IMR-90 (cell line): ENCODE measurements around the gene PDGFD. TPM values are rescaled to one million over a fixed set of nuclear protein-coding genes. Genes with fewer than 3 reads are reported as not detected.

Source experiments
- ATAC-seq: fragments of 200-7000 bp; cut with Tn5 transposase; 2 replicates; pipeline ENCODE4 v1.9.1; 2020; ENCODE audit warnings: low read depth, mild to moderate bottlenecking, moderate library complexity
- BruUV-seq: library from RNA; stranded (reverse); fragments of 400-500 nt; replicated peaks from 2 replicates; lab custom pipeline; 2021; lab: Mats Ljungman, UMichigan
- CTCF ChIA-PET: fragments of 300-600 bp; formaldehyde crosslinking; extraction: SDS; loops from one replicate; lab custom pipeline; 2021; ENCODE audit warnings: antibody characterized with exemption; lab: Yijun Ruan, JAX
- POLR2A ChIA-PET: fragments of 300-600 bp; sonication (Branson Sonifier 250); formaldehyde crosslinking; loops from one replicate; lab custom pipeline; 2022; ENCODE audit warnings: antibody characterized with exemption; ENCODE audit not compliant: unreplicated experiment; lab: Charles Lee
- DNase-seq: peaks from one replicate; pipeline ENCODE4 v3.0.0; 2013
- H2AFZ ChIP-seq: replicated peaks from 2 replicates; pipeline ENCODE3; 2013; ENCODE audit warnings: low read length, mild to moderate bottlenecking; ENCODE audit not compliant: poor library complexity
- H2AK5ac ChIP-seq: 2 replicates; pipeline ENCODE4 v1.6.1; 2013; ENCODE audit warnings: low read depth, low read length, inconsistent platforms
- H2AK9ac ChIP-seq: replicated peaks from 2 replicates; pipeline ENCODE3; 2013; ENCODE audit warnings: mild to moderate bottlenecking, low read depth, low read length, moderate library complexity; ENCODE audit not compliant: poor library complexity
- H2BK120ac ChIP-seq: 2 replicates; pipeline ENCODE4 v1.6.1; 2013; ENCODE audit warnings: low read depth, low read length, inconsistent platforms
- H2BK15ac ChIP-seq: 3 replicates; pipeline ENCODE4 v1.6.1; 2013; ENCODE audit warnings: low read depth, low read length, inconsistent platforms
- H2BK20ac ChIP-seq: 2 replicates; pipeline ENCODE4 v1.6.1; 2013; ENCODE audit warnings: low read depth, mild to moderate bottlenecking, inconsistent platforms, low read length, moderate library complexity
- H2BK5ac ChIP-seq: 2 replicates; pipeline ENCODE4 v1.6.1; 2013; ENCODE audit warnings: mild to moderate bottlenecking, low read depth, low read length, inconsistent platforms; ENCODE audit not compliant: poor library complexity, severe bottlenecking
- H3K14ac ChIP-seq: replicated peaks from 2 replicates; pipeline ENCODE4 v1.6.1; 2013; ENCODE audit warnings: low read depth, low read length, inconsistent platforms
- H3K18ac ChIP-seq: 2 replicates; pipeline ENCODE4 v1.6.1; 2013; ENCODE audit warnings: low read depth, low read length, control low read depth
- H3K23ac ChIP-seq: 2 replicates; pipeline ENCODE4 v1.6.1; 2013; ENCODE audit warnings: low read depth, low read length, inconsistent platforms
- H3K27ac ChIP-seq: 2 replicates; pipeline ENCODE4 v1.5.1; 2013; ENCODE audit warnings: mild to moderate bottlenecking, control low read depth, low read length; ENCODE audit not compliant: insufficient read depth
- H3K27me3 ChIP-seq: 2 replicates; pipeline ENCODE4 v1.6.1; 2013; ENCODE audit warnings: low read length; ENCODE audit not compliant: control insufficient read depth, insufficient read depth
- H3K36me3 ChIP-seq: 2 replicates; pipeline ENCODE4 v1.6.1; 2013; ENCODE audit warnings: low read length, mixed read lengths; ENCODE audit not compliant: control insufficient read depth, insufficient read depth
- H3K4ac ChIP-seq: 2 replicates; pipeline ENCODE4 v1.6.1; 2013; ENCODE audit warnings: low read depth, low read length, inconsistent platforms
- H3K4me1 ChIP-seq: 2 replicates; pipeline ENCODE4 v1.6.1; 2013; ENCODE audit warnings: low read length, mixed read lengths; ENCODE audit not compliant: control insufficient read depth, insufficient read depth
- H3K4me2 ChIP-seq: 2 replicates; pipeline ENCODE4 v1.6.1; 2013; ENCODE audit warnings: low read depth, mild to moderate bottlenecking, control low read depth, low read length, moderate library complexity
- H3K4me3 ChIP-seq: 2 replicates; pipeline ENCODE4 v1.5.1; 2013; ENCODE audit warnings: low read depth, mild to moderate bottlenecking, control low read depth, low read length, moderate library complexity; ENCODE audit not compliant: insufficient read depth
- H3K56ac ChIP-seq: 2 replicates; pipeline ENCODE4 v1.6.1; 2013; ENCODE audit warnings: low read length, inconsistent platforms; ENCODE audit not compliant: insufficient read depth; ENCODE audit errors: extremely low read depth
- H3K79me1 ChIP-seq, 2 experiments: 2 replicates each; pipeline ENCODE4 v1.6.1; 2013; ENCODE audit warnings: low read length in 2 of 2, inconsistent platforms in 1 of 2, low read depth in 1 of 2
- H3K9ac ChIP-seq: 2 replicates; pipeline ENCODE4 v1.6.1; 2013; ENCODE audit warnings: low read depth, low read length, control low read depth
- H3K9me1 ChIP-seq: 2 replicates; pipeline ENCODE4 v1.6.1; 2013; ENCODE audit warnings: low read length, inconsistent platforms; ENCODE audit not compliant: insufficient read depth
- H3K9me3 ChIP-seq: 2 replicates; pipeline ENCODE4 v1.6.1; 2013; ENCODE audit warnings: low read length; ENCODE audit not compliant: control insufficient read depth, insufficient read depth
- H4K20me1 ChIP-seq: 2 replicates; pipeline ENCODE4 v1.6.1; 2013; ENCODE audit warnings: low read length, inconsistent platforms; ENCODE audit not compliant: insufficient read depth
- H4K5ac ChIP-seq: 2 replicates; pipeline ENCODE4 v1.6.1; 2013; ENCODE audit warnings: mild to moderate bottlenecking, low read depth, low read length, control low read depth
- H4K8ac ChIP-seq, 2 experiments: 2 replicates each; pipeline ENCODE4 v1.6.1; 2013; ENCODE audit warnings: low read depth in 2 of 2, low read length in 2 of 2, control low read depth in 1 of 2, inconsistent platforms in 1 of 2
- H4K91ac ChIP-seq: 2 replicates; pipeline ENCODE4 v1.6.1; 2013; ENCODE audit warnings: low read depth, low read length, inconsistent platforms; ENCODE audit not compliant: insufficient read depth
- BHLHE40 ChIP-seq: fragments of 150-350 bp; IDR thresholded peaks from 2 replicates; pipeline ENCODE4 v1.6.1; 2016; ENCODE audit warnings: mild to moderate bottlenecking, low read depth, low read length
- CEBPB ChIP-seq: IDR thresholded peaks from 2 replicates; pipeline ENCODE4 v1.6.1; 2012; ENCODE audit warnings: low read depth, low read length, improper control_type of control experiment
- CHD1 ChIP-seq: IDR thresholded peaks from 2 replicates; pipeline ENCODE4 v1.6.1; 2012; ENCODE audit warnings: low read depth, low read length, improper control_type of control experiment
- CTCF ChIP-seq: conservative IDR thresholded peaks from 2 replicates; pipeline ENCODE4 v1.5.1; 2012; ENCODE audit warnings: mild to moderate bottlenecking, low read depth, low read length, improper control_type of control experiment
- ELK1 ChIP-seq: fragments of 150-350 bp; IDR thresholded peaks from 2 replicates; pipeline ENCODE4 v1.6.1; 2016; ENCODE audit warnings: low read depth, mild to moderate bottlenecking, low read length, moderate library complexity, borderline replicate concordance
- FOS ChIP-seq: fragments of 150-350 bp; IDR thresholded peaks from 2 replicates; pipeline ENCODE4 v1.6.1; 2016; ENCODE audit warnings: low read depth, low read length
- MAFK ChIP-seq: IDR thresholded peaks from 2 replicates; pipeline ENCODE4 v1.6.1; 2012; ENCODE audit warnings: low read depth, low read length, improper control_type of control experiment
- MAZ ChIP-seq: IDR thresholded peaks from 2 replicates; pipeline ENCODE4 v1.6.1; 2012; ENCODE audit warnings: low read depth, mild to moderate bottlenecking, low read length, improper control_type of control experiment, moderate library complexity, borderline replicate concordance
- MXI1 ChIP-seq: IDR thresholded peaks from 2 replicates; pipeline ENCODE4 v1.6.1; 2012; ENCODE audit warnings: low read depth, mild to moderate bottlenecking, low read length, moderate library complexity, borderline replicate concordance
- NFE2L2 ChIP-seq: fragments of 150-350 bp; IDR thresholded peaks from 2 replicates; pipeline ENCODE4 v1.6.1; 2016; ENCODE audit warnings: low read depth, mild to moderate bottlenecking, low read length
- POLR2A ChIP-seq: IDR thresholded peaks from 2 replicates; pipeline ENCODE4 v1.6.1; 2012; ENCODE audit warnings: mild to moderate bottlenecking, low read depth, low read length
- RAD21 ChIP-seq: IDR thresholded peaks from 2 replicates; pipeline ENCODE4 v1.6.1; 2012; ENCODE audit warnings: low read length, improper control_type of control experiment
- RCOR1 ChIP-seq: IDR thresholded peaks from 2 replicates; pipeline ENCODE4 v1.6.1; 2012; ENCODE audit warnings: mild to moderate bottlenecking, low read length, improper control_type of control experiment; ENCODE audit not compliant: insufficient replicate concordance
- RFX5 ChIP-seq: IDR thresholded peaks from 2 replicates; pipeline ENCODE4 v1.8.0; 2012; ENCODE audit warnings: low read depth, mild to moderate bottlenecking, low read length, moderate library complexity
- SMC3 ChIP-seq: fragments of 150-350 bp; IDR thresholded peaks from 2 replicates; pipeline ENCODE4 v1.6.1; 2016; ENCODE audit warnings: low read depth, mild to moderate bottlenecking, antibody characterized with exemption, low read length, moderate library complexity
- USF2 ChIP-seq: fragments of 150-350 bp; IDR thresholded peaks from 2 replicates; pipeline ENCODE4 v1.6.1; 2017; ENCODE audit warnings: mild to moderate bottlenecking, antibody characterized with exemption, low read length, low read depth
- WGBS, 2 experiments: methylation state at CpG; one replicate each; pipeline versions ENCODE4 v1.1.5 to v1.1.7; 2013; ENCODE audit warnings: missing lambda C conversion rate in 2 of 2; ENCODE audit not compliant: insufficient read length in 1 of 2; ENCODE audit errors: extremely low coverage in 2 of 2; 5-methylcytosine and 5-hydroxymethylcytosine counted together
- dilution Hi-C: fragments of 300-500 bp; cut with HindIII; formaldehyde crosslinking; loops from one replicate; pipeline ENCODE4 v1.14.3; 2018; ENCODE audit warnings: low sequenced_read_pairs; ENCODE audit not compliant: unreplicated experiment
- in situ Hi-C: fragments of 300-500 bp; cut with MboI; formaldehyde crosslinking; loops from 3 replicates; pipeline ENCODE4 v1.14.3; 2019; ENCODE audit warnings: low sequenced_read_pairs, inconsistent platforms, mixed read lengths
- intact Hi-C: fragments of 100-400 bp; cut with micrococcal nuclease; formaldehyde crosslinking; loops from 2 replicates; pipeline ENCODE4 v1.10.0; 2022
- polyA plus RNA-seq, 3 experiments: library from polyadenylated mRNA; depleted of rRNA; stranded (reverse); fragments of >200 nt; gene quantifications; 2 replicates each; pipeline ENCODE4 v1.2.3, GENCODE V29; 2012; ENCODE audit warnings: low replicate concordance in 1 of 3
- total RNA-seq: library from RNA; depleted of rRNA; stranded (reverse); fragments of >200 nt; gene quantifications from 2 replicates; pipeline ENCODE4 v1.2.3, GENCODE V29; 2012

The PDGFD gene
- total and polyA plus RNA-seq, 2 of the 4 experiments (the other 2 are of a cell fraction) = 2.1 to 3.0 TPM

GRCh38 chr11:103880968-103881367, 283.0 kb downstream of the PDGFD start:
- in situ Hi-C loops = no loop called here
- no peak overlapping the region for H3K4me2 ChIP-seq
- ChIA-PET POLR2A (no interaction called here), CTCF (interaction anchor here (1.3 kb wide), 1 partner anchor 199 kb away, joined by 3 read pairs; no protein-coding TSS in a partner anchor)
- no peak overlapping the region for H3K4me3 ChIP-seq
- no peaks in the 10 kb centered on the region for H3K79me1 ChIP-seq
- H3K9me1 ChIP-seq = no peaks in the 10 kb centered on the region
- no peak overlapping the region for H3K56ac ChIP-seq
- no peak overlapping the region for H2AFZ ChIP-seq
- no peak overlapping the region for H2AK9ac ChIP-seq
- no peaks in the 10 kb centered on the region for H3K36me3 ChIP-seq
- no peak overlapping the region for H2BK120ac ChIP-seq
- no peak overlapping the region for H3K9ac ChIP-seq
- no peak overlapping the region for H4K5ac ChIP-seq
- no peak overlapping the region for H3K4ac ChIP-seq
- no peak overlapping the region for H2AK5ac ChIP-seq
- DNase-seq = no peak
- dilution Hi-C loops = no loop called here
- no peaks in the 10 kb centered on the region for H4K20me1 ChIP-seq
- WGBS, 2 experiments = 83% methylated on average over 1 of the region's 4 CpGs; no CpG with 5 or more reads in 1 of the 2 experiments
- no peaks in the 10 kb centered on the region for H3K27me3 ChIP-seq
- BruUV-seq = no TSS peak
- H3K27ac ChIP-seq = no peak overlapping the region
- 0 out of 2 replicates have a peak overlapping the region, but pooled peaks have one; percentile 26 for H3K14ac ChIP-seq
- TF ChIP-seq MAZ = no peak
- TF ChIP-seq BHLHE40 = no peak
- no peak for TF ChIP-seq RAD21
- TF ChIP-seq RCOR1 = no peak
- no peak for TF ChIP-seq ELK1
- no peak for TF ChIP-seq RFX5
- TF ChIP-seq FOS = no peak
- TF ChIP-seq SMC3 = no peak
- TF ChIP-seq CEBPB = no peak
- TF ChIP-seq MAFK = no peak
- no peak for TF ChIP-seq CHD1
- TF ChIP-seq POLR2A = no peak
- TF ChIP-seq NFE2L2 = no peak
- TF ChIP-seq CTCF = no peak
- no peak for TF ChIP-seq USF2
- TF ChIP-seq MXI1 = no peak
- no peak overlapping the region for H2BK5ac ChIP-seq
- no peak for ATAC-seq
- H4K8ac ChIP-seq = no peak overlapping the region
- H4K91ac ChIP-seq = no peak overlapping the region
- no peak overlapping the region for H3K18ac ChIP-seq
- no peak overlapping the region for H3K23ac ChIP-seq
- no peaks in the 10 kb centered on the region for H3K9me3 ChIP-seq
- H2BK15ac ChIP-seq = no peak overlapping the region
- H3K4me1 ChIP-seq = no peaks in the 10 kb centered on the region
- intact Hi-C loops = no loop called here
- no peak overlapping the region; the same call in 1 of the 2 replicates for H2BK20ac ChIP-seq
